Keratinocyte (primary cell): ENCODE results near the gene NSG2. TPM values are rescaled to one million over a fixed set of nuclear protein-coding genes. Genes with fewer than 3 reads are reported as not detected.

ENCODE experiments used
- DNase-seq: peaks from one replicate; pipeline ENCODE4 v3.0.0-alpha.2; 2011; ENCODE audit warnings: low read depth, missing footprints, low spot score
- FAIRE-seq: peaks from 2 replicates; lab custom pipeline; 2011; peaks lifted over from hg19 to GRCh38; lab: Jason Lieb, UNC
- H2AFZ ChIP-seq: 2 replicates; pipeline ENCODE4 v1.6.0; 2012; ENCODE audit warnings: low read length, control low read depth, inconsistent platforms; ENCODE audit not compliant: control insufficient read depth
- H3K27ac ChIP-seq: 2 replicates; pipeline ENCODE4 v1.5.1; 2011; ENCODE audit warnings: low read length; ENCODE audit not compliant: control insufficient read depth, insufficient read depth
- H3K27me3 ChIP-seq: 3 replicates; pipeline ENCODE4 v1.6.0; 2011; ENCODE audit warnings: low read length; ENCODE audit not compliant: control insufficient read depth, insufficient read depth; ENCODE audit errors: extremely low read depth
- H3K36me3 ChIP-seq, 2 experiments: 2 replicates in 1 of 2; 3 replicates in 1 of 2; pipeline ENCODE4 v1.5.1; 2011; ENCODE audit warnings: low read length in 2 of 2, mild to moderate bottlenecking in 1 of 2; ENCODE audit not compliant: control insufficient read depth in 2 of 2, insufficient read depth in 2 of 2; ENCODE audit errors: extremely low read depth in 1 of 2
- H3K4me1 ChIP-seq: 3 replicates; pipeline ENCODE4 v1.5.1; 2011; ENCODE audit warnings: low read length; ENCODE audit not compliant: control insufficient read depth, insufficient read depth; ENCODE audit errors: extremely low read depth
- H3K4me2 ChIP-seq: 3 replicates; pipeline ENCODE4 v1.6.0; 2011; ENCODE audit warnings: low read depth, low read length; ENCODE audit not compliant: control insufficient read depth, insufficient read depth; ENCODE audit errors: extremely low read depth
- H3K4me3 ChIP-seq, 3 experiments: fragments of 200-600 bp in 1 of 3; sonication (generic) in 1 of 3; 2 replicates in 2 of 3; 3 replicates in 1 of 3; pipeline ENCODE4 v1.5.1; 2011 to 2016; ENCODE audit warnings: low read length in 3 of 3, mild to moderate bottlenecking in 3 of 3, control low read depth in 2 of 3, inconsistent platforms in 1 of 3, low read depth in 1 of 3, mixed read lengths in 1 of 3, mixed run types in 1 of 3, moderate library complexity in 1 of 3; ENCODE audit not compliant: control insufficient read depth in 2 of 3, insufficient read depth in 2 of 3; ENCODE audit errors: extremely low read depth in 1 of 3
- H3K79me2 ChIP-seq: 2 replicates; pipeline ENCODE4 v1.6.0; 2012; ENCODE audit warnings: low read length; ENCODE audit not compliant: control insufficient read depth, insufficient read depth
- H3K9ac ChIP-seq: 3 replicates; pipeline ENCODE4 v1.6.0; 2011; ENCODE audit warnings: low read length; ENCODE audit not compliant: control insufficient read depth, insufficient read depth; ENCODE audit errors: extremely low read depth
- H3K9me1 ChIP-seq: 3 replicates; pipeline ENCODE4 v1.6.0; 2011; ENCODE audit warnings: low read length; ENCODE audit not compliant: control insufficient read depth, insufficient read depth; ENCODE audit errors: extremely low read depth
- H3K9me3 ChIP-seq: 2 replicates; pipeline ENCODE4 v1.5.1; 2012; ENCODE audit warnings: low read depth, low read length; ENCODE audit not compliant: control insufficient read depth
- H4K20me1 ChIP-seq: 3 replicates; pipeline ENCODE4 v1.6.0; 2011; ENCODE audit warnings: low read length; ENCODE audit not compliant: control insufficient read depth, insufficient read depth; ENCODE audit errors: extremely low read depth
- CTCF ChIP-seq, 3 experiments: IDR thresholded peaks in 1 of 3; conservative IDR thresholded peaks in 1 of 3; optimal IDR thresholded peaks in 1 of 3; 2 replicates in 2 of 3; 3 replicates in 1 of 3; pipeline versions ENCODE3 to v1.5.1; 2011; ENCODE audit warnings: low read length in 3 of 3, mild to moderate bottlenecking in 3 of 3, moderate library complexity in 2 of 3, control low read depth in 1 of 3, inconsistent platforms in 1 of 3; ENCODE audit not compliant: insufficient read depth in 2 of 3; ENCODE audit errors: extremely low read depth in 1 of 3
- EZH2 ChIP-seq: IDR thresholded peaks from one replicate; pipeline ENCODE4 v1.6.1; 2012; ENCODE audit warnings: inconsistent platforms, mild to moderate bottlenecking, low read length, moderate library complexity
- dilution Hi-C: fragments of 300-500 bp; cut with MboI; formaldehyde crosslinking; loops from one replicate; pipeline ENCODE4 v1.7.0; 2020; ENCODE audit warnings: low sequenced_read_pairs; ENCODE audit not compliant: extremely low pct_ligation_motif_present
- polyA plus RNA-seq, 5 experiments: library from polyadenylated mRNA; depleted of rRNA in 3 of 5; stranded (reverse) in 3 of 5; stranded (forward) in 1 of 5; unstranded in 1 of 5; fragments of >200 nt; gene quantifications; 1 replicate in 1 of 5; 2 replicates in 3 of 5; 3 replicates in 1 of 5; pipeline versions ENCODE4 v1.2.1 to v1.2.3, GENCODE V29; 2011 to 2012; ENCODE audit warnings: missing spikeins in 2 of 5, low read depth in 1 of 5, low replicate concordance in 1 of 5

Gene NSG2
- polyA plus RNA-seq, 1 donor (not counting 4 experiments of a cell fraction or from before 2014, with no cell fraction given), result not detected

DNA sequence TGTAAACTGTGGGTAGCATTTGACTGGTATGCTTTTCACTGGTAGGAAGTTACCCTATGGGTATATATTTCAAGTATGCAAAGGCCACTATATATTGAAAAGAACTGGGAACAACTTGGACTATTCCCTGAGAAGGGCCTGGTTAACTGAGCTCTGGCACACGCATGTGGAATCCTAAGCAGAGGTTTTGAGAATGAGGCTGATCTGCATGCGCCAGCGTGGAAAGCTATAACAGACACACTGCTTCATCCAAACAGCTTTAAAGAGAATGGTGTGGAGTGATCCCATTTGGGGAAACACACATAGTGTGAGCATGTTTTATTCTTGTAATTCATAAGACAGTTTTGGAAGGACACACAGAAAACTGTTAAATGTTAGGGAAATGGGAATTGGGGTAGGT, 8.4 kb downstream of the NSG2 start:
- no peak overlapping the region for H3K9ac ChIP-seq
- TF ChIP-seq EZH2 (no peak), CTCF (optimal IDR thresholded peaks at IDR 0.05 in 1 of 3, IDR thresholded peaks at IDR 0.05 in 1 of 3, conservative IDR thresholded peaks at IDR 0.05 in 1 of 3; ENCODE audit: extremely low read depth in 1 of 3, insufficient read depth in 2 of 3, low read length in 3 of 3) (no peak)
- no peak overlapping the region for H3K4me3 ChIP-seq
- H3K4me1 ChIP-seq, result no peaks in the 10 kb centered on the region
- H3K27me3 ChIP-seq, result no peaks in the 10 kb centered on the region
- no peaks in the 10 kb centered on the region for H3K36me3 ChIP-seq
- dilution Hi-C loops, result no loop called here
- H3K9me1 ChIP-seq, result no peaks in the 10 kb centered on the region
- DNase-seq, result no peak
- no peaks in the 10 kb centered on the region for H4K20me1 ChIP-seq
- H3K9me3 ChIP-seq, result no peaks in the 10 kb centered on the region
- H3K79me2 ChIP-seq, result no peaks in the 10 kb centered on the region
- H2AFZ ChIP-seq, result no peak overlapping the region
- H3K27ac ChIP-seq, result no peak overlapping the region
- no peak for FAIRE-seq
- no peak overlapping the region for H3K4me2 ChIP-seq

GRCh38 chr5:174056064-174056847, 10.8 kb downstream of the NSG2 start:
- FAIRE-seq, result no peak
- H3K79me2 ChIP-seq, result no peaks in the 10 kb centered on the region
- no peaks in the 10 kb centered on the region for H3K36me3 ChIP-seq
- H3K9me1 ChIP-seq, result no peaks in the 10 kb centered on the region
- H2AFZ ChIP-seq, result no peak overlapping the region
- H3K27me3 ChIP-seq, result no peaks in the 10 kb centered on the region
- H3K9ac ChIP-seq, result no peak overlapping the region
- H3K4me3 ChIP-seq, result no peak overlapping the region
- H3K4me2 ChIP-seq, result no peak overlapping the region
- dilution Hi-C loops, result no loop called here
- no peaks in the 10 kb centered on the region for H4K20me1 ChIP-seq
- no peak overlapping the region for H3K27ac ChIP-seq
- no peak for TF ChIP-seq EZH2
- H3K9me3 ChIP-seq, result no peaks in the 10 kb centered on the region
- no peaks in the 10 kb centered on the region for H3K4me1 ChIP-seq
- no peak for DNase-seq
